Breast epithelium (tissue), 3 donors: ENCODE measurements around the gene CMTM4.

Experiments
- CTCF ChIP-seq, 3 donors: fragments of 450-650 bp; IDR thresholded peaks; one replicate each; pipeline ENCODE4 v1.5.1; 2016 to 2017; ENCODE audit warnings: antibody characterized with exemption in 3 of 3, mild to moderate bottlenecking in 3 of 3, moderate library complexity in 3 of 3
- POLR2A ChIP-seq: fragments of 450-650 bp; IDR thresholded peaks from one replicate; pipeline ENCODE4 v1.6.1; 2016; ENCODE audit warnings: antibody characterized with exemption, mild to moderate bottlenecking, moderate library complexity

DNA sequence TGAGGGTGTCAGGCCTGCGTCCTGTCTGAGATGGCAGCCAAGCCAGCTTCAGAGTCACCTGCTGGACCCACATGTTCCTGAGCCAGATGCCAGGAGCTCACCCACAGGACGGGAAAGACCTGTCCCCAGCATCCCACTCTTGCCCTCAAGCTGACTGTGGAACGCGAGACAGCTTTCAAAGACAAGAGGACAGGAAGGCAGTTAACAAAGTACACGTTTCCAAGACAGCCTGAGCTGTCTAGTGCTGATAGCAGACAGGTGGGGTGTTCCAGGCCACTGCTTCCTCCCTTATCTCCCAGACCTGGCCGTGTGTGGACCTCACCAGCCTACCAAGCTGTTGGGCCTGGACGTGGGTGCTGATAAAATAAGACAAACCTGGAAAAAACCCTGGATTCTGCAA is 78.8 kb downstream of the CMTM4 start:
- TF ChIP-seq POLR2A, result no peak
- TF ChIP-seq CTCF (IDR thresholded peaks at IDR 0.05), result no peak
